ENCODE measurements around the gene ELP5.

DNA sequence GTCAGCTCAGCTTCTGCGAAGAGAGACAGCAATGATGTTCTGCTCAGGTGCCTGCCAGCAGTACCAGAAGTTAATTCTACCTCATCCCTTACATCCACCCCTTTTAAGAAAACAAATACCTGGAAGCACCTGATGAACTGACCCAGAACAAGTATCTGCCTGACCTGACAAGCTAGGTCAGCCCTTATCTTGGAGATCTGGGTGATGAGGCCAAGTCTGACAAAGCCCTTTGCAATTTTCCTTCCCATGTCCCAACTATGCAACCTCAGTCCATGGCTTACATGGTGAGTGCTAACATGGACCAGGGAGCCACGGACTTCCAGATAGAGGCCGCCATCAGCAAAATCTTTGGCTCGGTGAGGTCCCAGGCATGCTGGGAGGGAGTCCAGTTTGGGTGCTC, 28.6 kb upstream of the ELP5 start:
- TF ChIP-seq, protein P1, sequence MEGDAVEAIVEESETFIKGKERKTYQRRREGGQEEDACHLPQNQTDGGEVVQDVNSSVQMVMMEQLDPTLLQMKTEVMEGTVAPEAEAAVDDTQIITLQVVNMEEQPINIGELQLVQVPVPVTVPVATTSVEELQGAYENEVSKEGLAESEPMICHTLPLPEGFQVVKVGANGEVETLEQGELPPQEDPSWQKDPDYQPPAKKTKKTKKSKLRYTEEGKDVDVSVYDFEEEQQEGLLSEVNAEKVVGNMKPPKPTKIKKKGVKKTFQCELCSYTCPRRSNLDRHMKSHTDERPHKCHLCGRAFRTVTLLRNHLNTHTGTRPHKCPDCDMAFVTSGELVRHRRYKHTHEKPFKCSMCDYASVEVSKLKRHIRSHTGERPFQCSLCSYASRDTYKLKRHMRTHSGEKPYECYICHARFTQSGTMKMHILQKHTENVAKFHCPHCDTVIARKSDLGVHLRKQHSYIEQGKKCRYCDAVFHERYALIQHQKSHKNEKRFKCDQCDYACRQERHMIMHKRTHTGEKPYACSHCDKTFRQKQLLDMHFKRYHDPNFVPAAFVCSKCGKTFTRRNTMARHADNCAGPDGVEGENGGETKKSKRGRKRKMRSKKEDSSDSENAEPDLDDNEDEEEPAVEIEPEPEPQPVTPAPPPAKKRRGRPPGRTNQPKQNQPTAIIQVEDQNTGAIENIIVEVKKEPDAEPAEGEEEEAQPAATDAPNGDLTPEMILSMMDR (IDR thresholded peaks at IDR 0.05): no peak
- TF ChIP-seq POLR2A (IDR thresholded peaks at IDR 0.05): no peak

Data from testis (tissue), 2 donors.